HG03045 (cell line): ENCODE results near the gene SH2D1A.

Source experiments
- ATAC-seq: cut with Tn5 transposase; IDR thresholded peaks from one replicate; pipeline ENCODE4 v1.9.1; 2021; ENCODE audit warnings: mild to moderate bottlenecking, moderate library complexity; ENCODE audit not compliant: unreplicated experiment

SH2D1A gene

DNA sequence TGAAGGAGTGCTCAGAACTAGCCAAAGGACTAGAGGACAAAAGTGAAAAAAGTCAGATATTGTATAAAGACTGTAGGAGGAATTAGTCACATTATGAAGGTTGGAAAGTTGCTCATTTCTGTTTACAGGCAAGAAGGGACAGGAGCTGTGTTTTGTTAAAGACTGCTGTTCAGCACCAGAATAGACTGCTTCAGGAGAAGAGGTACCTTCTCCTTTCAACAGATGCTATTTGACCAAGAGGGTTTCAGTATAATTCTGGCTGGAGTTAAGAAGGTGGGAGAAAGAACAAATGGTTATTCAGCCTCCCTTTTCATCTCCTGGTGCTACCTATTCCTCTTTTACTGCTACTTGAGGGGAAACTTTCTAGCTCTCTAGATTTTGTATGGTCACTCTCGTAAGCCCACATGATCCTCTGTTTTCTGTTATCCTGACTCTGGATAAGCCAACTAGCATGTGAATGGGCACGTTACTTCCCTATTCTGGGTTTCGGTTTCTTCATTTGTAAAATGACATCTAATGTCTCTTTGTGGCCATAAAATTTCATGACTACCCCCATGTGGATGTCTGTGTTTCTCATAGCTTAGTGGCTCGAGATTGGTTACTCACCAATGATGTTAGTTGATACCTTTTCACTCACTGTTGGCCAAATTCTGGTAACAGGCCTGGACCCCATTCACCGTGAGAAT lies 68.9 kb downstream of the SH2D1A start:
- no peak for ATAC-seq

DNA sequence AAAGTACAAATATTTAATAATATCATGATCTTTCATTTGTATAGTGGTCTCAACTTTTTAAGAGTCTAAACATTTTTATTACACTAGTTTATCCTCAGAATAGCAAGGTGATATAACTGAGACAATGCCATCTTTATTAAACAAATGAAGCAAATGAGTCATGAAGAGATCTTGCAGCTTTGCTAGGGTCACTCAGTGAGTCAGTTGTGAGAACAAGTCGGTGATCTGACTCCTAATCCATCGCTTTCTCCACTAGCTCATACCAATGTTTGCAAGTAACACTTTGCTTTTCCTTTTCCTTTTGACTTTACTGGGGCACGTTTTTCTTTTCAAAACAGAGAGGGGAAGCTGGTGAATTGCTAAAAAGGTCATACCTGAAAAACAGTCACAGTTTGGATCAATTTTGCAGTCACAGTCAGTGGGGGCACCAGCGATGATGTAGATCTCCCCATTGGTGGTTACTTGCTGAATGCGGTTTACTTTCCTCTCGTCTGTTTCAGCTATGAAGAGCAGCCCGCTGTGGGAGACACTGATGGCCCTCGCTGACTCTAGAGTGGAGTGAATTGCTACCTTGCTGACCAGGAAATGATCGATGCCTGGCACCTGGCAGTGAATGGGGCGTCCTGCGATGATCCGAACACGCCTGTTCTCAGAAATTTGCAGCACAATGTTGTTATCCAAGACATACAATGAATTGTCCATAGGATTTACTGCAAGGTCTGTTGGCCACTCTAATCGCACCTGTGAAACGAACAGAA lies 75.7 kb downstream of the SH2D1A start:
- no peak for ATAC-seq
